ENCODE measurements around the gene KIAA1217.

DNA sequence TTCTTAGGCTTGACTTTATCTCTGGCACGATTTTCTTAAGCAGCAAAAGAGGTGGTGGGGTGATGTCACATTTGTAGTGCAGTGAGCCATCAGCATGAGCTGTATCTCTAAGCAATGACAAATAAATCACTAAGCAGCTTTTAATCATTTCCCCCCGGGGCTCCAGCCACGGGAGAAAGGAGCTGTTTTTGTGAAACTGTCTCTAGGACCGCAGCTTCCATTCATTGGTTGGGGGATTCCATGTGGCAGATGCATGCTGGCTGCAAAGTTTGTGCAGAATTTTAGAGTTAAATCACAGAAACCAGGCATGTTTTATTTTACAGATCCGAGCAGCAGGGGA lies 464 bp downstream of the KIAA1217 start:
- TF ChIP-seq, protein P1, sequence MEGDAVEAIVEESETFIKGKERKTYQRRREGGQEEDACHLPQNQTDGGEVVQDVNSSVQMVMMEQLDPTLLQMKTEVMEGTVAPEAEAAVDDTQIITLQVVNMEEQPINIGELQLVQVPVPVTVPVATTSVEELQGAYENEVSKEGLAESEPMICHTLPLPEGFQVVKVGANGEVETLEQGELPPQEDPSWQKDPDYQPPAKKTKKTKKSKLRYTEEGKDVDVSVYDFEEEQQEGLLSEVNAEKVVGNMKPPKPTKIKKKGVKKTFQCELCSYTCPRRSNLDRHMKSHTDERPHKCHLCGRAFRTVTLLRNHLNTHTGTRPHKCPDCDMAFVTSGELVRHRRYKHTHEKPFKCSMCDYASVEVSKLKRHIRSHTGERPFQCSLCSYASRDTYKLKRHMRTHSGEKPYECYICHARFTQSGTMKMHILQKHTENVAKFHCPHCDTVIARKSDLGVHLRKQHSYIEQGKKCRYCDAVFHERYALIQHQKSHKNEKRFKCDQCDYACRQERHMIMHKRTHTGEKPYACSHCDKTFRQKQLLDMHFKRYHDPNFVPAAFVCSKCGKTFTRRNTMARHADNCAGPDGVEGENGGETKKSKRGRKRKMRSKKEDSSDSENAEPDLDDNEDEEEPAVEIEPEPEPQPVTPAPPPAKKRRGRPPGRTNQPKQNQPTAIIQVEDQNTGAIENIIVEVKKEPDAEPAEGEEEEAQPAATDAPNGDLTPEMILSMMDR (IDR thresholded peaks at IDR 0.05; ENCODE audit: control extremely low read depth in 1 of 3, insufficient read depth in 1 of 3, low read depth in 1 of 3, low read length in 3 of 3) = 0 out of 4 replicates have a peak, but pooled peaks of 1 of the 3 experiments have one; percentile 1
- TF ChIP-seq TBP (IDR thresholded peaks at IDR 0.05; ENCODE audit: low read depth, low read length) (no peak), GABPA (IDR thresholded peaks at IDR 0.05; ENCODE audit: borderline replicate concordance, insufficient read depth, low read length) (no peak), CHD1 (IDR thresholded peaks at IDR 0.05; ENCODE audit: low read depth, low read length) (no peak), EP300 (IDR thresholded peaks at IDR 0.05; ENCODE audit: borderline replicate concordance in 1 of 2, low read depth in 2 of 2, low read length in 2 of 2) (no peak), RAD21 (IDR thresholded peaks at IDR 0.05 in 1 of 2, conservative IDR thresholded peaks at IDR 0.05 in 1 of 2; ENCODE audit: low read depth in 2 of 2, low read length in 2 of 2) (no peak), SP2 (IDR thresholded peaks at IDR 0.05; ENCODE audit: low read length) (no peak), POLR2AphosphoS5 (IDR thresholded peaks at IDR 0.05; ENCODE audit: low read depth, low read length) (no peak)
- TF ChIP-seq, protein P2, sequence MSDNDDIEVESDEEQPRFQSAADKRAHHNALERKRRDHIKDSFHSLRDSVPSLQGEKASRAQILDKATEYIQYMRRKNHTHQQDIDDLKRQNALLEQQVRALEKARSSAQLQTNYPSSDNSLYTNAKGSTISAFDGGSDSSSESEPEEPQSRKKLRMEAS (IDR thresholded peaks at IDR 0.05) = no peak
- TF ChIP-seq, protein P3, sequence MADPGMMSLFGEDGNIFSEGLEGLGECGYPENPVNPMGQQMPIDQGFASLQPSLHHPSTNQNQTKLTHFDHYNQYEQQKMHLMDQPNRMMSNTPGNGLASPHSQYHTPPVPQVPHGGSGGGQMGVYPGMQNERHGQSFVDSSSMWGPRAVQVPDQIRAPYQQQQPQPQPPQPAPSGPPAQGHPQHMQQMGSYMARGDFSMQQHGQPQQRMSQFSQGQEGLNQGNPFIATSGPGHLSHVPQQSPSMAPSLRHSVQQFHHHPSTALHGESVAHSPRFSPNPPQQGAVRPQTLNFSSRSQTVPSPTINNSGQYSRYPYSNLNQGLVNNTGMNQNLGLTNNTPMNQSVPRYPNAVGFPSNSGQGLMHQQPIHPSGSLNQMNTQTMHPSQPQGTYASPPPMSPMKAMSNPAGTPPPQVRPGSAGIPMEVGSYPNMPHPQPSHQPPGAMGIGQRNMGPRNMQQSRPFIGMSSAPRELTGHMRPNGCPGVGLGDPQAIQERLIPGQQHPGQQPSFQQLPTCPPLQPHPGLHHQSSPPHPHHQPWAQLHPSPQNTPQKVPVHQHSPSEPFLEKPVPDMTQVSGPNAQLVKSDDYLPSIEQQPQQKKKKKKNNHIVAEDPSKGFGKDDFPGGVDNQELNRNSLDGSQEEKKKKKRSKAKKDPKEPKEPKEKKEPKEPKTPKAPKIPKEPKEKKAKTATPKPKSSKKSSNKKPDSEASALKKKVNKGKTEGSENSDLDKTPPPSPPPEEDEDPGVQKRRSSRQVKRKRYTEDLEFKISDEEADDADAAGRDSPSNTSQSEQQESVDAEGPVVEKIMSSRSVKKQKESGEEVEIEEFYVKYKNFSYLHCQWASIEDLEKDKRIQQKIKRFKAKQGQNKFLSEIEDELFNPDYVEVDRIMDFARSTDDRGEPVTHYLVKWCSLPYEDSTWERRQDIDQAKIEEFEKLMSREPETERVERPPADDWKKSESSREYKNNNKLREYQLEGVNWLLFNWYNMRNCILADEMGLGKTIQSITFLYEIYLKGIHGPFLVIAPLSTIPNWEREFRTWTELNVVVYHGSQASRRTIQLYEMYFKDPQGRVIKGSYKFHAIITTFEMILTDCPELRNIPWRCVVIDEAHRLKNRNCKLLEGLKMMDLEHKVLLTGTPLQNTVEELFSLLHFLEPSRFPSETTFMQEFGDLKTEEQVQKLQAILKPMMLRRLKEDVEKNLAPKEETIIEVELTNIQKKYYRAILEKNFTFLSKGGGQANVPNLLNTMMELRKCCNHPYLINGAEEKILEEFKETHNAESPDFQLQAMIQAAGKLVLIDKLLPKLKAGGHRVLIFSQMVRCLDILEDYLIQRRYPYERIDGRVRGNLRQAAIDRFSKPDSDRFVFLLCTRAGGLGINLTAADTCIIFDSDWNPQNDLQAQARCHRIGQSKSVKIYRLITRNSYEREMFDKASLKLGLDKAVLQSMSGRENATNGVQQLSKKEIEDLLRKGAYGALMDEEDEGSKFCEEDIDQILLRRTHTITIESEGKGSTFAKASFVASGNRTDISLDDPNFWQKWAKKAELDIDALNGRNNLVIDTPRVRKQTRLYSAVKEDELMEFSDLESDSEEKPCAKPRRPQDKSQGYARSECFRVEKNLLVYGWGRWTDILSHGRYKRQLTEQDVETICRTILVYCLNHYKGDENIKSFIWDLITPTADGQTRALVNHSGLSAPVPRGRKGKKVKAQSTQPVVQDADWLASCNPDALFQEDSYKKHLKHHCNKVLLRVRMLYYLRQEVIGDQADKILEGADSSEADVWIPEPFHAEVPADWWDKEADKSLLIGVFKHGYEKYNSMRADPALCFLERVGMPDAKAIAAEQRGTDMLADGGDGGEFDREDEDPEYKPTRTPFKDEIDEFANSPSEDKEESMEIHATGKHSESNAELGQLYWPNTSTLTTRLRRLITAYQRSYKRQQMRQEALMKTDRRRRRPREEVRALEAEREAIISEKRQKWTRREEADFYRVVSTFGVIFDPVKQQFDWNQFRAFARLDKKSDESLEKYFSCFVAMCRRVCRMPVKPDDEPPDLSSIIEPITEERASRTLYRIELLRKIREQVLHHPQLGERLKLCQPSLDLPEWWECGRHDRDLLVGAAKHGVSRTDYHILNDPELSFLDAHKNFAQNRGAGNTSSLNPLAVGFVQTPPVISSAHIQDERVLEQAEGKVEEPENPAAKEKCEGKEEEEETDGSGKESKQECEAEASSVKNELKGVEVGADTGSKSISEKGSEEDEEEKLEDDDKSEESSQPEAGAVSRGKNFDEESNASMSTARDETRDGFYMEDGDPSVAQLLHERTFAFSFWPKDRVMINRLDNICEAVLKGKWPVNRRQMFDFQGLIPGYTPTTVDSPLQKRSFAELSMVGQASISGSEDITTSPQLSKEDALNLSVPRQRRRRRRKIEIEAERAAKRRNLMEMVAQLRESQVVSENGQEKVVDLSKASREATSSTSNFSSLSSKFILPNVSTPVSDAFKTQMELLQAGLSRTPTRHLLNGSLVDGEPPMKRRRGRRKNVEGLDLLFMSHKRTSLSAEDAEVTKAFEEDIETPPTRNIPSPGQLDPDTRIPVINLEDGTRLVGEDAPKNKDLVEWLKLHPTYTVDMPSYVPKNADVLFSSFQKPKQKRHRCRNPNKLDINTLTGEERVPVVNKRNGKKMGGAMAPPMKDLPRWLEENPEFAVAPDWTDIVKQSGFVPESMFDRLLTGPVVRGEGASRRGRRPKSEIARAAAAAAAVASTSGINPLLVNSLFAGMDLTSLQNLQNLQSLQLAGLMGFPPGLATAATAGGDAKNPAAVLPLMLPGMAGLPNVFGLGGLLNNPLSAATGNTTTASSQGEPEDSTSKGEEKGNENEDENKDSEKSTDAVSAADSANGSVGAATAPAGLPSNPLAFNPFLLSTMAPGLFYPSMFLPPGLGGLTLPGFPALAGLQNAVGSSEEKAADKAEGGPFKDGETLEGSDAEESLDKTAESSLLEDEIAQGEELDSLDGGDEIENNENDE (IDR thresholded peaks at IDR 0.05; ENCODE audit: insufficient replicate concordance, low read length) = no peak

Measured in H1 (cell line).